GM23338 (cell line): Measurements from ENCODE around the gene NLGN1. TPM values are rescaled to one million over a fixed set of nuclear protein-coding genes. Genes with fewer than 3 reads are reported as not detected.

ENCODE experiments used
- ATAC-seq: fragments of 200-7000 bp; cut with Tn5 transposase; 3 replicates; pipeline ENCODE4 v1.9.1; 2020
- DNase-seq: peaks from one replicate; pipeline ENCODE4 v3.0.0-alpha.2; 2015; ENCODE audit warnings: low spot score
- H2AFZ ChIP-seq: fragments of 200-600 bp; sonication (generic); 2 replicates; pipeline ENCODE4 v1.8.0; 2016; ENCODE audit warnings: antibody characterized with exemption, mild to moderate bottlenecking, moderate library complexity
- H3F3A ChIP-seq: fragments of 200-600 bp; sonication (generic); replicated peaks from 2 replicates; pipeline ENCODE4 v1.8.0; 2017; ENCODE audit warnings: antibody characterized with exemption, mixed run types, low read depth
- H3K27ac ChIP-seq: fragments of 200-600 bp; sonication (generic); 2 replicates; pipeline ENCODE4 v1.6.1; 2016; ENCODE audit warnings: low read depth
- H3K27me3 ChIP-seq: fragments of 200-600 bp; sonication (generic); 2 replicates; pipeline ENCODE4 v1.8.0; 2016; ENCODE audit warnings: mild to moderate bottlenecking, mixed run types, moderate library complexity; ENCODE audit not compliant: insufficient read depth
- H3K36me3 ChIP-seq: fragments of 200-600 bp; sonication (generic); 2 replicates; pipeline ENCODE4 v1.8.0; 2016; ENCODE audit warnings: mild to moderate bottlenecking; ENCODE audit not compliant: insufficient read depth
- H3K4me1 ChIP-seq: fragments of 200-600 bp; sonication (generic); 2 replicates; pipeline ENCODE4 v1.8.0; 2016; ENCODE audit warnings: mild to moderate bottlenecking, moderate library complexity; ENCODE audit not compliant: insufficient read depth
- H3K4me2 ChIP-seq: fragments of 200-600 bp; sonication (generic); 2 replicates; pipeline ENCODE4 v1.7.1; 2017; ENCODE audit warnings: mixed run types
- H3K4me3 ChIP-seq: fragments of 200-600 bp; sonication (generic); 2 replicates; pipeline ENCODE4 v1.6.1; 2016; ENCODE audit warnings: mixed run types
- H3K79me2 ChIP-seq: fragments of 200-600 bp; sonication (generic); replicated peaks from 2 replicates; pipeline ENCODE4 v1.8.0; 2017; ENCODE audit warnings: mild to moderate bottlenecking; ENCODE audit not compliant: insufficient read depth
- H3K9me2 ChIP-seq: fragments of 200-600 bp; sonication (generic); 2 replicates; pipeline ENCODE4 v1.8.0; 2017; ENCODE audit not compliant: insufficient read depth
- H4K20me1 ChIP-seq: fragments of 200-600 bp; sonication (generic); replicated peaks from 2 replicates; pipeline ENCODE4 v1.8.0; 2017; ENCODE audit warnings: mild to moderate bottlenecking; ENCODE audit not compliant: insufficient read depth
- H3K27ac Mint-ChIP-seq: 2 replicates; pipeline ENCODE4 v1.8.0; 2020; ENCODE audit warnings: inconsistent platforms, mild to moderate bottlenecking, moderate library complexity, mixed read lengths
- H3K27me3 Mint-ChIP-seq: 3 replicates; pipeline ENCODE4 v1.8.0; 2022; ENCODE audit warnings: low read depth, mild to moderate bottlenecking, moderate library complexity, mixed read lengths, inconsistent platforms; ENCODE audit not compliant: insufficient read depth, poor library complexity
- H3K36me3 Mint-ChIP-seq: 3 replicates; pipeline ENCODE4 v1.8.0; 2021; ENCODE audit warnings: low read depth, mild to moderate bottlenecking, inconsistent platforms, moderate library complexity, mixed read lengths
- H3K4me1 Mint-ChIP-seq: 3 replicates; pipeline ENCODE4 v1.8.0; 2020; ENCODE audit warnings: mild to moderate bottlenecking, inconsistent platforms, mixed read lengths
- H3K4me3 Mint-ChIP-seq: 3 replicates; pipeline ENCODE4 v1.8.0; 2021; ENCODE audit warnings: moderate library complexity, mild to moderate bottlenecking, inconsistent platforms, mixed read lengths
- H3K9me3 Mint-ChIP-seq: 3 replicates; pipeline ENCODE4 v1.8.0; 2020; ENCODE audit warnings: moderate library complexity, mild to moderate bottlenecking, inconsistent platforms, mixed read lengths
- CREB1 ChIP-seq: fragments of 250-450 bp; sonication (Bioruptor Pico); IDR thresholded peaks from 2 replicates; pipeline ENCODE4 v1.5.0; 2020; ENCODE audit warnings: low read depth, mild to moderate bottlenecking, moderate library complexity
- CTCF ChIP-seq, 2 experiments: fragments of 200-600 bp in 1 of 2; sonication (generic) in 1 of 2; conservative IDR thresholded peaks; 2 replicates each; pipeline versions ENCODE4 v1.5.1 to v1.6.1; 2016 to 2017; ENCODE audit warnings: antibody characterized with exemption in 2 of 2, low read depth in 2 of 2, mild to moderate bottlenecking in 2 of 2, moderate library complexity in 1 of 2
- ETS1 ChIP-seq: IDR thresholded peaks from 2 replicates; pipeline ENCODE4 v1.6.1; 2016; ENCODE audit warnings: antibody characterized with exemption
- EZH2 ChIP-seq: fragments of 200-600 bp; sonication (generic); IDR thresholded peaks from one replicate; pipeline ENCODE4 v1.8.0; 2017; ENCODE audit warnings: antibody characterized with exemption, mild to moderate bottlenecking, low read depth; ENCODE audit not compliant: unreplicated experiment
- EZH2phosphoT487 ChIP-seq: fragments of 200-600 bp; sonication (generic); IDR thresholded peaks from one replicate; pipeline ENCODE4 v1.8.1; 2018; ENCODE audit warnings: antibody characterized with exemption; ENCODE audit not compliant: unreplicated experiment
- JUNB ChIP-seq: IDR thresholded peaks from one replicate; pipeline ENCODE4 v1.6.1; 2016; ENCODE audit warnings: antibody characterized with exemption; ENCODE audit not compliant: unreplicated experiment
- NANOG ChIP-seq: IDR thresholded peaks from 2 replicates; pipeline ENCODE4 v1.6.1; 2016; ENCODE audit warnings: antibody characterized with exemption, borderline replicate concordance
- POLR2AphosphoS5 ChIP-seq: IDR thresholded peaks from 2 replicates; pipeline ENCODE4 v1.6.1; 2016; ENCODE audit warnings: antibody characterized with exemption, low read depth
- STAT1 ChIP-seq: IDR thresholded peaks from one replicate; pipeline ENCODE4 v1.6.1; 2016; ENCODE audit warnings: antibody characterized with exemption; ENCODE audit not compliant: unreplicated experiment
- ZNF114 ChIP-seq: fragments of 250-450 bp; sonication (Bioruptor Pico); IDR thresholded peaks from 2 replicates; pipeline ENCODE4 v1.5.0; 2020; ENCODE audit warnings: mild to moderate bottlenecking, moderate library complexity
- ZNF331 ChIP-seq: fragments of 250-450 bp; sonication (Bioruptor Pico); IDR thresholded peaks from 2 replicates; pipeline ENCODE4 v1.5.0; 2020; ENCODE audit warnings: low read depth, mild to moderate bottlenecking, moderate library complexity
- ZNF462 ChIP-seq: fragments of 250-450 bp; sonication (Bioruptor Pico); IDR thresholded peaks from 2 replicates; pipeline ENCODE4 v1.5.0; 2020; ENCODE audit warnings: mild to moderate bottlenecking, moderate library complexity
- polyA plus RNA-seq: library from polyadenylated mRNA; unstranded; fragments of >200 nt; fragmentation: Nextera tagmentation; extraction: Ambion mirVana; gene quantifications from 2 replicates; pipeline ENCODE4 v1.2.1, GENCODE V29; 2016
- total RNA-seq: library from RNA; depleted of rRNA; stranded (reverse); fragments of >200 nt; shearing (Covaris generic); gene quantifications from 2 replicates; pipeline ENCODE4 v1.2.3, GENCODE V29; 2014

NLGN1 gene
- total and polyA plus RNA-seq, 2 experiments from 2014 or later, result 6.5 to 18.6 TPM

- no peak overlapping the region for H3K4me3 ChIP-seq
- TF ChIP-seq EZH2, result no peak
- TF ChIP-seq EZH2phosphoT487, result no peak
- TF ChIP-seq STAT1, result no peak
- TF ChIP-seq CTCF (conservative IDR thresholded peaks at IDR 0.05; ENCODE audit: low read depth in 2 of 2), result no peak
- TF ChIP-seq ZNF331, result no peak
- no peak for TF ChIP-seq NANOG
- no peaks in the 10 kb centered on the region for H4K20me1 ChIP-seq
- no peaks in the 10 kb centered on the region for H3F3A ChIP-seq
- H3K27me3 ChIP-seq, result no peaks in the 10 kb centered on the region
- no peaks in the 10 kb centered on the region for H3K27me3 Mint-ChIP-seq
- 0 out of 2 replicates have a peak, but pooled peaks cover 2% of the 10 kb centered on the region for H3K9me2 ChIP-seq
- H3K9me3 Mint-ChIP-seq, result peaks cover 12% of the 10 kb centered on the region
- no peak for DNase-seq
- peaks cover under 1% of the 10 kb centered on the region; the same call in 2 of the 3 replicates for H3K4me1 Mint-ChIP-seq
- no peak overlapping the region for H3K27ac Mint-ChIP-seq
- H3K4me2 ChIP-seq, result no peak overlapping the region
- no peaks in the 10 kb centered on the region for H3K36me3 ChIP-seq
- H2AFZ ChIP-seq, result no peak overlapping the region
- no peaks in the 10 kb centered on the region for H3K4me1 ChIP-seq
- H3K27ac ChIP-seq, result no peak overlapping the region
- H3K79me2 ChIP-seq, result no peaks in the 10 kb centered on the region
- H3K4me3 Mint-ChIP-seq, result no peak overlapping the region
- ATAC-seq, result no peak
- H3K36me3 Mint-ChIP-seq, result peaks cover 21% of the 10 kb centered on the region
Measured at GRCh38 chr3:173846584-173846983, 449.0 kb downstream of the NLGN1 start.

- H3F3A ChIP-seq, result no peaks in the 10 kb centered on the region
- H3K36me3 ChIP-seq, result no peaks in the 10 kb centered on the region
- DNase-seq (no peak), ATAC-seq (no peak)
- no peak overlapping the region for H2AFZ ChIP-seq
- no peaks in the 10 kb centered on the region for H3K27me3 Mint-ChIP-seq
- no peaks in the 10 kb centered on the region for H3K79me2 ChIP-seq
- no peaks in the 10 kb centered on the region for H3K4me1 ChIP-seq
- H3K36me3 Mint-ChIP-seq, result no peaks in the 10 kb centered on the region
- no peak overlapping the region for H3K4me3 ChIP-seq
- no peaks in the 10 kb centered on the region for H3K4me1 Mint-ChIP-seq
- H4K20me1 ChIP-seq, result no peaks in the 10 kb centered on the region
- H3K4me2 ChIP-seq, result no peak overlapping the region
- H3K4me3 Mint-ChIP-seq, result no peak overlapping the region
- H3K27ac ChIP-seq, result no peak overlapping the region
- no peaks in the 10 kb centered on the region for H3K9me3 Mint-ChIP-seq
- no peak overlapping the region for H3K27ac Mint-ChIP-seq
- no peaks in the 10 kb centered on the region for H3K9me2 ChIP-seq
- H3K27me3 ChIP-seq, result no peaks in the 10 kb centered on the region
- TF ChIP-seq ZNF114 (CRISPR knock-in tag), result no peak
- no peak for TF ChIP-seq EZH2phosphoT487
- TF ChIP-seq ZNF331, result no peak
- no peak for TF ChIP-seq POLR2AphosphoS5
- no peak for TF ChIP-seq ZNF462 (CRISPR knock-in tag)
- no peak for TF ChIP-seq NANOG
- TF ChIP-seq EZH2, result no peak
- TF ChIP-seq JUNB, result no peak
- TF ChIP-seq CREB1, result no peak
- TF ChIP-seq ETS1, result no peak
- no peak for TF ChIP-seq STAT1
Measured at GRCh38 chr3:173849489-173849888, 451.9 kb downstream of the NLGN1 start.
